ENCODE data around the gene TOP3A.

The TOP3A gene

GRCh38 chr17:18252160-18252559, 62.6 kb downstream of the TOP3A start:
- DNase-seq: no peak

- DNase-seq: no peak
These were observed 63.6 kb downstream of the TOP3A start for GRCh38 chr17:18251204-18251603.

- no peak for DNase-seq
These were observed 64.1 kb downstream of the TOP3A start for GRCh38 chr17:18250708-18251107.

GRCh38 chr17:18250259-18250658, 64.5 kb downstream of the TOP3A start:
- no peak for DNase-seq

GRCh38 chr17:18248811-18249210, 66.0 kb downstream of the TOP3A start:
- no peak for DNase-seq

GRCh38 chr17:18248300-18248731, 66.5 kb downstream of the TOP3A start:
- peak; percentile 58 for DNase-seq

- no peak for DNase-seq
These were observed 67.2 kb downstream of the TOP3A start for GRCh38 chr17:18247613-18248001.

- DNase-seq: no peak
These were observed 67.7 kb downstream of the TOP3A start for GRCh38 chr17:18246880-18247612.

- DNase-seq: no peak
These were observed 68.6 kb downstream of the TOP3A start for GRCh38 chr17:18246109-18246725.

GRCh38 chr17:18245038-18245776, 69.6 kb downstream of the TOP3A start:
- DNase-seq: no peak

- DNase-seq: no peak
These were observed 73.4 kb downstream of the TOP3A start for GRCh38 chr17:18241229-18241871.

GRCh38 chr17:18240449-18240848, 74.3 kb downstream of the TOP3A start:
- no peak for DNase-seq

GRCh38 chr17:18238299-18238698, 76.5 kb downstream of the TOP3A start:
- no peak for DNase-seq

- DNase-seq: no peak
These were observed 77.3 kb downstream of the TOP3A start for GRCh38 chr17:18237461-18237860.

- DNase-seq: no peak
These were observed 78.3 kb downstream of the TOP3A start for GRCh38 chr17:18236494-18236893.

GRCh38 chr17:18235743-18236256, 79.0 kb downstream of the TOP3A start:
- no peak for DNase-seq

- DNase-seq: no peak
These were observed 79.9 kb downstream of the TOP3A start for GRCh38 chr17:18234853-18235380.

- no peak for DNase-seq
These were observed 80.8 kb downstream of the TOP3A start for GRCh38 chr17:18233803-18234518.

- DNase-seq: no peak
These were observed 83.6 kb downstream of the TOP3A start for GRCh38 chr17:18231164-18231563.

GRCh38 chr17:18230288-18231141, 84.3 kb downstream of the TOP3A start:
- DNase-seq: no peak

- DNase-seq: no peak
These were observed 85.0 kb downstream of the TOP3A start for GRCh38 chr17:18229771-18230170.

Measured in NCI-H1694 treated with DMSO at 0.1 percent for 48 hours (cell line).